Activated effector memory CD4-positive, alpha-beta T cell treated with Interleukin-2 at 50 U/mL for 16 hours (primary cell): ENCODE measurements around the gene GCHFR.

Experiments
- DNase-seq: peaks from one replicate; pipeline ENCODE4 v3.0.0-alpha.2; 2020

GCHFR gene

GRCh38 chr15:40815042-40815698, 51.3 kb downstream of the GCHFR start:
- no peak for DNase-seq
